Measurements from ENCODE around the gene BCAS3. TPM values are rescaled to one million over a fixed set of nuclear protein-coding genes. Genes with fewer than 3 reads are reported as not detected.

Gene BCAS3
- total RNA-seq, 1 experiment from 2014 or later = 26.3 TPM

DNA sequence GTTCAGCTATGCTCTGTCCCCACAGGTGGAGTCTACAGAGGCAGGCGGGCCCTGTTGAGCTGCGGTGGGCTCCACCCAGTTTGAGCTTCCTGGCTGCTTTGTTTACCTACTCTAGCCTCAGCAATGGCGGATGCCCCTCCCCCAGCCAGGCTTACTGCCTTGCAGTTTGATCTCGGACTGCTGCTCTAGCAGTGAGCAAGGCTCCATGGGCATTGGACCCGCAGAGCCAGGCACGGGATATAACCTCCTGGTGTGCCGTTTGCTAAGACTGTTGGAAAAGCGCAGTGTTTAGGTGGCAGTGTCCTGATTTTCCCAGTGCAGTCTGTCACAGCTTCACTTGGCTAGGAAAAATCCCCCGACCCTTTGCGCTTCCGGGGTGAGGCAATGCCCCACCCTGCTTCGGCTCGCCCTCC lies 89.1 kb downstream of the BCAS3 start:
- H3K4me3 ChIP-seq (replicated peaks in 1 of 2; ENCODE audit: low read depth in 1 of 2, low read length in 2 of 2) = no peak overlapping the region
- intact Hi-C loops (cut with micrococcal nuclease) = no loop called here
- H3K79me2 ChIP-seq (ENCODE audit: insufficient read depth, low read length) = no peaks in the 10 kb centered on the region
- H3K27ac ChIP-seq (ENCODE audit: low read depth, low read length) = no peak overlapping the region
- BruUV-seq (replicated peaks) = no TSS peak
- ChIA-PET CTCF (no interaction called here), POLR2A (no interaction called here), RAD21 (ENCODE audit: low non-redundant PET in 1 of 2, low total read pairs in 2 of 2, uncharacterized antibody in 2 of 2, unreplicated experiment in 2 of 2) (no interaction called here)
- H3K4me1 ChIP-seq (ENCODE audit: control insufficient read depth in 1 of 2, insufficient read depth in 2 of 2, low read length in 2 of 2) = no peaks in the 10 kb centered on the region
- H3K36me3 ChIP-seq (ENCODE audit: control insufficient read depth in 1 of 2, insufficient read depth in 2 of 2, low read length in 2 of 2) = no peaks in the 10 kb centered on the region
- no peak for DNase-seq (ENCODE audit: low read depth, low spot score)
- H3K9me3 ChIP-seq (ENCODE audit: control insufficient read depth in 1 of 2, insufficient read depth in 1 of 2, low read depth in 1 of 2, low read length in 2 of 2) = no peaks in the 10 kb centered on the region
- ATAC-seq = no peak
- TF ChIP-seq SP1 (IDR thresholded peaks at IDR 0.05; ENCODE audit: low read depth) (no peak), JUND (IDR thresholded peaks at IDR 0.05) (no peak), SIN3A (IDR thresholded peaks at IDR 0.05; ENCODE audit: low read depth) (no peak), ZFX (IDR thresholded peaks at IDR 0.05) (no peak), RAD21 (IDR thresholded peaks at IDR 0.05; ENCODE audit: low read depth) (no peak), TCF7L2 (IDR thresholded peaks at IDR 0.05; ENCODE audit: borderline replicate concordance, extremely low read depth, insufficient read depth, insufficient read length) (no peak), ELF1 (IDR thresholded peaks at IDR 0.05; ENCODE audit: borderline replicate concordance, low read depth) (no peak), YY1 (IDR thresholded peaks at IDR 0.05; ENCODE audit: extremely low read depth, insufficient replicate concordance, low read depth, low read length) (no peak), CBX3 (IDR thresholded peaks at IDR 0.05; ENCODE audit: low read depth) (no peak), POLR2AphosphoS5 (IDR thresholded peaks at IDR 0.05; ENCODE audit: low read depth, low read length) (no peak), EZH2phosphoT487 (IDR thresholded peaks at IDR 0.05; ENCODE audit: borderline replicate concordance) (no peak), SRF (IDR thresholded peaks at IDR 0.05; ENCODE audit: low read depth) (no peak)
- TF ChIP-seq, protein P1, sequence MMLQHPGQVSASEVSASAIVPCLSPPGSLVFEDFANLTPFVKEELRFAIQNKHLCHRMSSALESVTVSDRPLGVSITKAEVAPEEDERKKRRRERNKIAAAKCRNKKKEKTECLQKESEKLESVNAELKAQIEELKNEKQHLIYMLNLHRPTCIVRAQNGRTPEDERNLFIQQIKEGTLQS (IDR thresholded peaks at IDR 0.05) = no peak
- TF ChIP-seq, protein P2, sequence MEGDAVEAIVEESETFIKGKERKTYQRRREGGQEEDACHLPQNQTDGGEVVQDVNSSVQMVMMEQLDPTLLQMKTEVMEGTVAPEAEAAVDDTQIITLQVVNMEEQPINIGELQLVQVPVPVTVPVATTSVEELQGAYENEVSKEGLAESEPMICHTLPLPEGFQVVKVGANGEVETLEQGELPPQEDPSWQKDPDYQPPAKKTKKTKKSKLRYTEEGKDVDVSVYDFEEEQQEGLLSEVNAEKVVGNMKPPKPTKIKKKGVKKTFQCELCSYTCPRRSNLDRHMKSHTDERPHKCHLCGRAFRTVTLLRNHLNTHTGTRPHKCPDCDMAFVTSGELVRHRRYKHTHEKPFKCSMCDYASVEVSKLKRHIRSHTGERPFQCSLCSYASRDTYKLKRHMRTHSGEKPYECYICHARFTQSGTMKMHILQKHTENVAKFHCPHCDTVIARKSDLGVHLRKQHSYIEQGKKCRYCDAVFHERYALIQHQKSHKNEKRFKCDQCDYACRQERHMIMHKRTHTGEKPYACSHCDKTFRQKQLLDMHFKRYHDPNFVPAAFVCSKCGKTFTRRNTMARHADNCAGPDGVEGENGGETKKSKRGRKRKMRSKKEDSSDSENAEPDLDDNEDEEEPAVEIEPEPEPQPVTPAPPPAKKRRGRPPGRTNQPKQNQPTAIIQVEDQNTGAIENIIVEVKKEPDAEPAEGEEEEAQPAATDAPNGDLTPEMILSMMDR (IDR thresholded peaks at IDR 0.05 in 2 of 3, conservative IDR thresholded peaks at IDR 0.05 in 1 of 3; ENCODE audit: borderline replicate concordance in 1 of 3, insufficient read depth in 1 of 3, low read depth in 2 of 3, low read length in 2 of 3) = no peak
- H2AFZ ChIP-seq (ENCODE audit: low read depth, low read length, poor library complexity, severe bottlenecking) = no peak overlapping the region
- H3K9me2 ChIP-seq (ENCODE audit: insufficient read depth) = no peaks in the 10 kb centered on the region
- H3K27me3 ChIP-seq (ENCODE audit: insufficient read depth, low read length) = no peaks in the 10 kb centered on the region
- no peaks in the 10 kb centered on the region for H4K20me1 ChIP-seq (ENCODE audit: insufficient read depth)
- no peak overlapping the region for H3K4me2 ChIP-seq (ENCODE audit: low read length)
- no peak overlapping the region for H3K9ac ChIP-seq (ENCODE audit: low read length)

Measured in HCT116 (cell line).